GM06990 (cell line): ENCODE results near the gene NDUFV2.

Experiments
- DNase-seq: peaks from one replicate; pipeline ENCODE4 v3.0.0-alpha.2; 2011; ENCODE audit not compliant: insufficient read length; ENCODE audit errors: extremely low read depth
- H3K27me3 ChIP-seq: replicated peaks from 2 replicates; pipeline ENCODE4 v1.6.0; 2011; ENCODE audit warnings: low read length; ENCODE audit not compliant: control insufficient read depth, insufficient read depth
- H3K36me3 ChIP-seq: 2 replicates; pipeline ENCODE4 v1.5.1; 2011; ENCODE audit warnings: low read length; ENCODE audit not compliant: control insufficient read depth, insufficient read depth
- H3K4me3 ChIP-seq: replicated peaks from 2 replicates; pipeline ENCODE4 v1.5.1; 2011; ENCODE audit warnings: low read depth, mild to moderate bottlenecking, control low read depth, low read length
- TF ChIP-seq, protein P1 (sequence below): IDR thresholded peaks from 2 replicates; pipeline ENCODE4 v1.5.1; 2011; ENCODE audit warnings: low read length, control low read depth, mild to moderate bottlenecking, inconsistent platforms; ENCODE audit not compliant: insufficient read depth, poor library complexity, severe bottlenecking

Gene NDUFV2

DNA sequence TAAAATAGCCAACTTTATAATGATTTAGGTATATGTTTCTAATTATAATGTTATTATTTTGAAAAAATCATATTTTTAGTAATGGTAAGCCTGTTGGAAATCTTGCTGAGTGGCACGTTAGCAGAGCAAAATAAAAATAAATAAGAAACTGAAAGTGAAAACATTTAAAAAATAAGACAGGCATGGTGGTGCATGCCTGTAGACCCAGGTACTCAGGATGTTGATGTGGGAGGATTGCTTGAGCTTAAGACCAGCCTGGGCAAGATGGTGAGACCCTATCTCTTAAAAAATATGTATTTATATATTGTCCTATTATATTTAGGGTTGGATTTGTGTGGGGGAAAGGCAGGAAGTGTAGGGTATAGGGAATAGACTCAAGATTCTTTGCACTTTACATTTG lies 18.3 kb downstream of the NDUFV2 start:
- DNase-seq: no peak
- no peaks in the 10 kb centered on the region for H3K27me3 ChIP-seq
- TF ChIP-seq, protein P1, sequence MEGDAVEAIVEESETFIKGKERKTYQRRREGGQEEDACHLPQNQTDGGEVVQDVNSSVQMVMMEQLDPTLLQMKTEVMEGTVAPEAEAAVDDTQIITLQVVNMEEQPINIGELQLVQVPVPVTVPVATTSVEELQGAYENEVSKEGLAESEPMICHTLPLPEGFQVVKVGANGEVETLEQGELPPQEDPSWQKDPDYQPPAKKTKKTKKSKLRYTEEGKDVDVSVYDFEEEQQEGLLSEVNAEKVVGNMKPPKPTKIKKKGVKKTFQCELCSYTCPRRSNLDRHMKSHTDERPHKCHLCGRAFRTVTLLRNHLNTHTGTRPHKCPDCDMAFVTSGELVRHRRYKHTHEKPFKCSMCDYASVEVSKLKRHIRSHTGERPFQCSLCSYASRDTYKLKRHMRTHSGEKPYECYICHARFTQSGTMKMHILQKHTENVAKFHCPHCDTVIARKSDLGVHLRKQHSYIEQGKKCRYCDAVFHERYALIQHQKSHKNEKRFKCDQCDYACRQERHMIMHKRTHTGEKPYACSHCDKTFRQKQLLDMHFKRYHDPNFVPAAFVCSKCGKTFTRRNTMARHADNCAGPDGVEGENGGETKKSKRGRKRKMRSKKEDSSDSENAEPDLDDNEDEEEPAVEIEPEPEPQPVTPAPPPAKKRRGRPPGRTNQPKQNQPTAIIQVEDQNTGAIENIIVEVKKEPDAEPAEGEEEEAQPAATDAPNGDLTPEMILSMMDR: no peak
- no peak overlapping the region for H3K4me3 ChIP-seq
- peaks cover 5% of the 10 kb centered on the region for H3K36me3 ChIP-seq

DNA sequence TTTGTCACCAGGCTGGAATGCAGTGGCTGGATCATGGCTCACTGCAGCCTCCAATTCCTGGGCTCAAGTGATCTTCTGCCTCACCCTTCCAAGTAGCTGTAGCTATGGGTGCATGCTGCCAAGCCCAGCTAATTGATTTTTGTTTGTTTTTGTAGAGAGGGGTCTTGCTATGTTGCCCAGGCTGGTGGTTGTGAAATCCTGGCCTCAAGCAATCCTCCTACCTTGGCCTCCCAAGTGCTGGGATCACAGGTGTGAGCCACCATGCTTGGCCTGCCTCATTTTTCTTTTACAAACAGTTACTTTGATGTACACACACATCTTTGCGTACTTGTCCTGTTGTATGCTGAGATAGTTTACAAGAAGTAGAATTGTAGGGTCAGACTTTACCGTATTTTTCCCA lies 21.0 kb downstream of the NDUFV2 start:
- no peak for DNase-seq
- Histone ChIP-seq H3K27me3 (no peaks in the 10 kb centered on the region), H3K36me3 (peaks cover 5% of the 10 kb centered on the region), H3K4me3 (no peak overlapping the region)
- TF ChIP-seq, protein P1: no peak

DNA sequence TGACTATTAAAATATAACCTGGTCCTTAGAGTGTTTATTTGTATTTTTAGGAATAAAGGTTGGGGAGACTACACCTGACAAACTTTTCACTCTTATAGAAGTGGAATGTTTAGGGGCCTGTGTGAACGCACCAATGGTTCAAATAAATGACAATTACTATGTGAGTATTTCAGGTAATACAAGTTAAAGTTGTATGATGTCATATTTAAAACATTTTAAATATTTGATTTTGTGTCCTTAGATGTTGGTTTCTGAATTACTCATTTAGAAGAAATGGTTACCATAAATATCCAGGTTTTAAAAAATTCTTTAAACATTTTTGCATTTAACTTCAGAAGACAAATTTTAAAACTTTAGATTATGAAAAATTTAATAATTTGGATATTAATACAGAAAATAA lies 22.3 kb downstream of the NDUFV2 start:
- DNase-seq: no peak
- no peak overlapping the region for H3K4me3 ChIP-seq
- H3K27me3 ChIP-seq: no peaks in the 10 kb centered on the region
- TF ChIP-seq, protein P1: no peak
- peaks cover 6% of the 10 kb centered on the region for H3K36me3 ChIP-seq

DNA sequence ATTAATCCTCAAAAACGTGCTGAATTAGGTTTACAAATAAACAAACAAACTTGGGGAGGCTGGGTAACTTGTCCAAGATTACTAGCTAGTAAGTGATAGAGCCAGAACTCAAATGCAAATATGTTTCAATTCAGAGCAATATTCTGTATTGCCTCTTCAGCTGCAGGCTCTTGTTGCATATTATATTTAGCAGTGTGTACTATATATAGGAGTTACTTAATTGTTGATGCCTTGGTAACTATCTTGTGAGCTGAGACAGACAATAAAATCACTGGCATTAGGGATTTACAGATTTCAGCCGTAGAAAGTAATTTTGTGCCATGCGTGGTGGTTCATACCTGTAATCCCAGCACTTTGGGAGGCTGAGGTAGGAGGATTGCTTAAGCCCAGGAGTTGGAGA lies 23.8 kb downstream of the NDUFV2 start:
- Histone ChIP-seq H3K36me3 (peaks cover 6% of the 10 kb centered on the region), H3K27me3 (no peaks in the 10 kb centered on the region), H3K4me3 (no peak overlapping the region)
- DNase-seq: no peak
- TF ChIP-seq, protein P1: no peak

DNA sequence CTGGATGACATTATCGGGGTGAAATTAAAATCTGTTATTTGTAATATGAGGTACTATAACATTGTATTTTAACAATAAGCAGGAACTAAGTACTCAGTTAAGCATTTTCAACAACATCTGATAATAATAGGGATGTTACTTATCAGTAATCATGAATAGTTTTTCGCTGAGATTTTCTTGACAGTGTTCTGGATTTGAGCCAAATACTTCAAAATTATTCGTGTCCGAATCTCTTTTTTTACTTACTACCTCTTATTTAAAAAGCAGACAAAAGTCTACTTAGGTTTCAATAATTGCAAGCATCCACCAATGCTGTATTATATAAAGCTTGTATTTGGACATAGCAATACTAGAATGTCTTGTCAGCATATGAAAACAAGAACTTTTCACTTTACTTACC lies 27.7 kb downstream of the NDUFV2 start:
- TF ChIP-seq, protein P1: no peak
- peaks cover 6% of the 10 kb centered on the region for H3K36me3 ChIP-seq

DNA sequence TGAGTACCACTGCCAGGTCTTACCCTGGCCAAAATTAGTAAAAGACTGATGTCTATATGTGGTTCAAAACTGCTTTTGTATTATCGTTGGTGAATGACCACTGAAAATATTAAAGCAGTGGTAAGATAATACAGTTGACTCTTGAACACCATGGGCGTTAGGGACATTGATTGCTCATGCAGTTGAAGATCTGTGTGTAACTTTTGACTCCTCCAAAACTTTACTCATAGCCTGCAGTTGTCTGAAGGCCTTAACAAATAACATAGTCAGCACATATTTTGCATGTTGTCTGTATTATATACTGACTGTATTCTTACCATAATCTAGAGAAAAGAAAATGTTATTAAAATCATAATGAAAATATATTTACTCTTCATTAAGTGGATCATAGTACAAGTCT lies 28.3 kb downstream of the NDUFV2 start:
- no peaks in the 10 kb centered on the region for H3K27me3 ChIP-seq
- no peak for DNase-seq
- H3K4me3 ChIP-seq: no peak overlapping the region
- TF ChIP-seq, protein P1: no peak
- peaks cover 6% of the 10 kb centered on the region for H3K36me3 ChIP-seq

More for the DNA sequence above, 27.7 kb downstream of the NDUFV2 start:
- no peak for DNase-seq
- no peak overlapping the region for H3K4me3 ChIP-seq
- H3K27me3 ChIP-seq: no peaks in the 10 kb centered on the region
